Measurements from ENCODE around the gene ELAVL1. TPM values are rescaled to one million over a fixed set of nuclear protein-coding genes. Genes with fewer than 3 reads are reported as not detected.

The ELAVL1 gene
- total and polyA plus RNA-seq, 2 of the 13 experiments (the other 11 are each of a cell fraction or from before 2014, with no cell fraction given) = 27.9 to 38.4 TPM

- TF ChIP-seq, protein P1, sequence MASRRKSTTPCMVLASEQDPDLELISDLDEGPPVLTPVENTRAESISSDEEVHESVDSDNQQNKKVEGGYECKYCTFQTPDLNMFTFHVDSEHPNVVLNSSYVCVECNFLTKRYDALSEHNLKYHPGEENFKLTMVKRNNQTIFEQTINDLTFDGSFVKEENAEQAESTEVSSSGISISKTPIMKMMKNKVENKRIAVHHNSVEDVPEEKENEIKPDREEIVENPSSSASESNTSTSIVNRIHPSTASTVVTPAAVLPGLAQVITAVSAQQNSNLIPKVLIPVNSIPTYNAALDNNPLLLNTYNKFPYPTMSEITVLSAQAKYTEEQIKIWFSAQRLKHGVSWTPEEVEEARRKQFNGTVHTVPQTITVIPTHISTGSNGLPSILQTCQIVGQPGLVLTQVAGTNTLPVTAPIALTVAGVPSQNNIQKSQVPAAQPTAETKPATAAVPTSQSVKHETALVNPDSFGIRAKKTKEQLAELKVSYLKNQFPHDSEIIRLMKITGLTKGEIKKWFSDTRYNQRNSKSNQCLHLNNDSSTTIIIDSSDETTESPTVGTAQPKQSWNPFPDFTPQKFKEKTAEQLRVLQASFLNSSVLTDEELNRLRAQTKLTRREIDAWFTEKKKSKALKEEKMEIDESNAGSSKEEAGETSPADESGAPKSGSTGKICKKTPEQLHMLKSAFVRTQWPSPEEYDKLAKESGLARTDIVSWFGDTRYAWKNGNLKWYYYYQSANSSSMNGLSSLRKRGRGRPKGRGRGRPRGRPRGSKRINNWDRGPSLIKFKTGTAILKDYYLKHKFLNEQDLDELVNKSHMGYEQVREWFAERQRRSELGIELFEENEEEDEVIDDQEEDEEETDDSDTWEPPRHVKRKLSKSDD (CRISPR knock-in tag; IDR thresholded peaks at IDR 0.05; ENCODE audit: low read depth) = peak; percentile 57; the same call in 1 of the 2 replicates
- peak; percentile 56; the same call in 1 of the 2 replicates for TF ChIP-seq SIN3A (IDR thresholded peaks at IDR 0.05; ENCODE audit: borderline replicate concordance, low read depth, low read length)
- peak; percentile 62; the same call in 1 of the 2 replicates for TF ChIP-seq GMEB2 (CRISPR knock-in tag; IDR thresholded peaks at IDR 0.05; ENCODE audit: low read depth)
- peak; percentile 71; the same call in 1 of the 2 replicates for TF ChIP-seq ADNP (CRISPR knock-in tag; IDR thresholded peaks at IDR 0.05)
- TF ChIP-seq ZNF451 (CRISPR knock-in tag; IDR thresholded peaks at IDR 0.05) = peak; percentile 69; the same call in 1 of the 2 replicates
- no peak for TF ChIP-seq KDM1A (CRISPR knock-in tag; IDR thresholded peaks at IDR 0.05)
- TF ChIP-seq FLYWCH1 (CRISPR knock-in tag; IDR thresholded peaks at IDR 0.05) = no peak
- 0 out of 2 replicates have a peak, but pooled peaks have one; percentile 69 for TF ChIP-seq ZNF546 (CRISPR knock-in tag; conservative IDR thresholded peaks at IDR 0.05)
- TF ChIP-seq ZNF18 (CRISPR knock-in tag; IDR thresholded peaks at IDR 0.05; ENCODE audit: insufficient replicate concordance) = no peak
- TF ChIP-seq HDAC6 (IDR thresholded peaks at IDR 0.05; ENCODE audit: low read depth, low read length) = no peak
- TF ChIP-seq ZNF614 (CRISPR knock-in tag; IDR thresholded peaks at IDR 0.05; ENCODE audit: borderline replicate concordance) = no peak
- no peak for TF ChIP-seq ZNF878 (CRISPR knock-in tag; IDR thresholded peaks at IDR 0.05)
- TF ChIP-seq KDM5A (IDR thresholded peaks at IDR 0.05; ENCODE audit: borderline replicate concordance, low read length) = no peak
- TF ChIP-seq, protein P2, sequence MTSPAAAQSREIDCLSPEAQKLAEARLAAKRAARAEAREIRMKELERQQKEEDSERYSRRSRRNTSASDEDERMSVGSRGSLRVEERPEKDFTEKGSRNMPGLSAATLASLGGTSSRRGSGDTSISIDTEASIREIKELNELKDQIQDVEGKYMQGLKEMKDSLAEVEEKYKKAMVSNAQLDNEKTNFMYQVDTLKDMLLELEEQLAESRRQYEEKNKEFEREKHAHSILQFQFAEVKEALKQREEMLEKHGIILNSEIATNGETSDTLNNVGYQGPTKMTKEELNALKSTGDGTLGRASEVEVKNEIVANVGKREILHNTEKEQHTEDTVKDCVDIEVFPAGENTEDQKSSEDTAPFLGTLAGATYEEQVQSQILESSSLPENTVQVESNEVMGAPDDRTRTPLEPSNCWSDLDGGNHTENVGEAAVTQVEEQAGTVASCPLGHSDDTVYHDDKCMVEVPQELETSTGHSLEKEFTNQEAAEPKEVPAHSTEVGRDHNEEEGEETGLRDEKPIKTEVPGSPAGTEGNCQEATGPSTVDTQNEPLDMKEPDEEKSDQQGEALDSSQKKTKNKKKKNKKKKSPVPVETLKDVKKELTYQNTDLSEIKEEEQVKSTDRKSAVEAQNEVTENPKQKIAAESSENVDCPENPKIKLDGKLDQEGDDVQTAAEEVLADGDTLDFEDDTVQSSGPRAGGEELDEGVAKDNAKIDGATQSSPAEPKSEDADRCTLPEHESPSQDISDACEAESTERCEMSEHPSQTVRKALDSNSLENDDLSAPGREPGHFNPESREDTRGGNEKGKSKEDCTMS (CRISPR knock-in tag; conservative IDR thresholded peaks at IDR 0.05) = no peak
- TF ChIP-seq PCBP1 (IDR thresholded peaks at IDR 0.05; ENCODE audit: borderline replicate concordance, low read depth, low read length) = no peak
- TF ChIP-seq SIN3B (IDR thresholded peaks at IDR 0.05; ENCODE audit: low read length) = no peak
- TF ChIP-seq ZNF496 (CRISPR knock-in tag; IDR thresholded peaks at IDR 0.05; ENCODE audit: insufficient replicate concordance) = no peak
- TF ChIP-seq NR2C2 (CRISPR knock-in tag; IDR thresholded peaks at IDR 0.05; ENCODE audit: borderline replicate concordance) = peak; percentile 55; the same call in 1 of the 2 replicates
- no peak for TF ChIP-seq ZNF557 (CRISPR knock-in tag; IDR thresholded peaks at IDR 0.05)
- 0 out of 2 replicates have a peak, but pooled peaks have one; percentile 8 for TF ChIP-seq FOXO1 (CRISPR knock-in tag; IDR thresholded peaks at IDR 0.05)
- no peak for TF ChIP-seq ZNF660 (CRISPR knock-in tag; IDR thresholded peaks at IDR 0.05; ENCODE audit: borderline replicate concordance, low read depth)
These were observed at the start of gene ELAVL1 (continued) for GRCh38 chr19:8005534-8006256.
